Gastrocnemius medialis (tissue), 4 donors: ENCODE data around the gene CEP20.

Experiments
- POLR2A ChIP-seq, 2 donors: fragments of 450-650 bp; IDR thresholded peaks; one replicate each; pipeline ENCODE4 v1.6.1; 2017; ENCODE audit warnings: antibody characterized with exemption in 2 of 2, mild to moderate bottlenecking in 2 of 2, moderate library complexity in 2 of 2
- TF ChIP-seq, protein P1 (sequence below), 5 experiments: fragments of 450-650 bp in 3 of 5; fragments of 200-600 bp in 2 of 5; sonication (generic) in 2 of 5; IDR thresholded peaks in 4 of 5; conservative IDR thresholded peaks in 1 of 5; 1 replicate in 4 of 5; 2 replicates in 1 of 5; pipeline ENCODE4 v1.5.1; 2016 to 2019; ENCODE audit warnings: antibody characterized with exemption in 5 of 5, mild to moderate bottlenecking in 3 of 5, moderate library complexity in 3 of 5

DNA sequence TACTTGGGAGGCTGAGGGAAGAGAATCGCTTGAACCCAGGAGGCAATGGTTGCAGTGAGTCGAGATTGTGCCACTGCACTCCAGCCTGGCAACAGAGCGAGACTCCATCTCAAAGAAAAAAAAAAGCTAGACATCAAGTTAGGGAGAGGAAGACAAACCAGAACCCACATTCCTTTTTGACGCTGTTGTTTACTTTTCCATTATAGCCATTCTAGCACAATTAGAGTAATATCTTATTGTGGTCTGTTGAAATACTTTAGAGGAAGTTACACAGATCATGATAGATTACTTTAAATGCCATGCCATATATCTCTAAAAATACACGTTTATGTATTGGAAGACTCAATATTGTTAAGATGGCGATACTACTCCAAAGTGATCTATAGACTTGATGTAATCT lies 44.5 kb upstream of the CEP20 start:
- no peak for TF ChIP-seq POLR2A (IDR thresholded peaks at IDR 0.05)
- TF ChIP-seq, protein P1, sequence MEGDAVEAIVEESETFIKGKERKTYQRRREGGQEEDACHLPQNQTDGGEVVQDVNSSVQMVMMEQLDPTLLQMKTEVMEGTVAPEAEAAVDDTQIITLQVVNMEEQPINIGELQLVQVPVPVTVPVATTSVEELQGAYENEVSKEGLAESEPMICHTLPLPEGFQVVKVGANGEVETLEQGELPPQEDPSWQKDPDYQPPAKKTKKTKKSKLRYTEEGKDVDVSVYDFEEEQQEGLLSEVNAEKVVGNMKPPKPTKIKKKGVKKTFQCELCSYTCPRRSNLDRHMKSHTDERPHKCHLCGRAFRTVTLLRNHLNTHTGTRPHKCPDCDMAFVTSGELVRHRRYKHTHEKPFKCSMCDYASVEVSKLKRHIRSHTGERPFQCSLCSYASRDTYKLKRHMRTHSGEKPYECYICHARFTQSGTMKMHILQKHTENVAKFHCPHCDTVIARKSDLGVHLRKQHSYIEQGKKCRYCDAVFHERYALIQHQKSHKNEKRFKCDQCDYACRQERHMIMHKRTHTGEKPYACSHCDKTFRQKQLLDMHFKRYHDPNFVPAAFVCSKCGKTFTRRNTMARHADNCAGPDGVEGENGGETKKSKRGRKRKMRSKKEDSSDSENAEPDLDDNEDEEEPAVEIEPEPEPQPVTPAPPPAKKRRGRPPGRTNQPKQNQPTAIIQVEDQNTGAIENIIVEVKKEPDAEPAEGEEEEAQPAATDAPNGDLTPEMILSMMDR (IDR thresholded peaks at IDR 0.05 in 4 of 5, conservative IDR thresholded peaks at IDR 0.05 in 1 of 5), result no peak
